Measurements from ENCODE around the gene ZNF280A.

- TF ChIP-seq POLR2A (IDR thresholded peaks at IDR 0.05; ENCODE audit: extremely low read depth, insufficient read length): no peak
- no peak for TF ChIP-seq CTCF (IDR thresholded peaks at IDR 0.05; ENCODE audit: low read depth, low read length)
- no peak for TF ChIP-seq MYC (IDR thresholded peaks at IDR 0.05; ENCODE audit: low read depth, low read length)
- TF ChIP-seq MAX (IDR thresholded peaks at IDR 0.05; ENCODE audit: low read depth, low read length): no peak
Measured at GRCh38 chr22:22538226-22538989, 18.3 kb upstream of the ZNF280A start.
